ENCODE measurements around the gene PDXK. TPM values are rescaled to one million over a fixed set of nuclear protein-coding genes. Genes with fewer than 3 reads are reported as not detected.
A peak's percentile ranks its signal among the peaks of the same experiment; 100 is the strongest.

Gene PDXK
- polyA plus RNA-seq, 3 donors from 2014 or later: 47.1 to 55.2 (median 50.9) TPM

DNA sequence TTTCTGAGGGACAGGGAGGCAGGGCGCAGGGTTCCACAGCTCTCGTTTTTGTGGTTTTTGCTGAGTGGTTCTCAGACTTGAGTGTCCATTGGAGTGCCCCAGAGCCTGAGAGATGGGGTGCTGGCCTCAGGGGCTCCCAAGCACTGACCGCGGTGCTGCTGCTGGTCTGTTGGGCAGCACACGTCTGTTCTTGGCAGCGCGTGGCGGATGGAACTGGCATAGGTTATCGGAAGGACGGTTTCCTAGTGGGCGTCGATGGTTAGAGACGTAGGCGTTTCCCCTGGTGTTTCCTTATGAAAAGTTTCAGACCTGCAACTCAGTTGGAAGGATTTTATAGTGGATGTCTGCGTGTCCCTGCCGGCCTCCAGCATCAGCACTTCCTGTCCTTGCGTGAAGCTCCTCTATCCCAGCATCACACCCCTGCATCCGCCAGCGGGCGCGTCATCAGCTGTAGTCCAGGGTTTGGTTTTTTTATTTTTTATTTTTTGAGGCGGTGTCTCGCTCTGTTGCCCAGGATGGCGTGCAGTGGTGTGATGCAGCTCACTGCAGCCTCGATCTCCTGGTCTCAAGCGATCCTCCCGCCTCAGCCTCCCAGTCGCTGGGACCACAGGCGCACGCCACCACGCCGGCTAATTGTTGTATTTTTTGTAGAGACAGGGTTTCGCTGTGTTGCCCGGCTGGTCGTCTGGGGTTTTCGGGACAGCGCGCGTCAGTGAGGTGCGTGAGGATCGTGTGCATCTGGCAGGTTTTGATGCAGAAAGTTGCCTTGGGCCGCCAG, 82.3 kb downstream of the PDXK start:
- peaks cover 0 to 3% of the 10 kb centered on the region in 2 donors for H3K4me1 Mint-ChIP-seq
- H3K27me3 Mint-ChIP-seq (ENCODE audit: low read depth in 3 of 3): peaks cover 1 to 4% (median 3%) of the 10 kb centered on the region in 3 donors
- no peak for DNase-seq
- H3K4me3 Mint-ChIP-seq: no peak overlapping the region
- peak overlapping the region in 1 of 6 donors; percentile 21 for H3K27ac Mint-ChIP-seq
- no peaks in the 10 kb centered on the region for H3K9me3 Mint-ChIP-seq
- H3K36me3 Mint-ChIP-seq: peaks cover 3 to 42% (median 5%) of the 10 kb centered on the region in 3 donors

DNA sequence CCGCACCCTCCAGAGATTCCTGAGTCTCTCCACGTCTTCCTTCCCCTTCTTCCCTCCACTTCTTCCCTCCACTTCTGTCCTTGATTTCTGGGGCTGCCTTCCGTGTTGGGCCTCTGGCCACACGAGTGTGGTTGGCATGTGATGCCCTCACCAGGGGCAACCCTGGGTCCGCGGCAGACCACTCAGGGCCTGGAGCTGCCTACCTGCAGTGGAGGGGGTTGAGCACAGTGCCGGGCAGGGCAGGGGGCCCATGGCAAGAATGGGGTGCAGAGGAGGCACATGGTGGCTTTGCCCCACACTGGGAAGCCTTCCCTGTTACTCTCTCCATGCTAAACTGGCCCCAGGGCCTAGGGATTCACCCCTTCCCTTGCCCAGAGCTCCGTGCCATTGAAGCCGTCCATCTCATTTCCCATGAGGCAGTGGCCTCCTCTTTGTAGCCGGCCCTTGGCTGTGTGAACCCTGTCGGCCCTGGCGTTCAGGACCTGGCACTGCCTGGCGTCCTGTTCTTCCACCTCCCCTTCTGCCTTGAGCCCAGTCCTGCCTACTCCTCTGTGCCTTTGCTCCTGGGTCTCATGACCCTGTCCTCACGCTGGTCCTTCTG, 83.9 kb downstream of the PDXK start:
- DNase-seq: no peak
- H3K36me3 Mint-ChIP-seq: peaks cover 3 to 27% (median 5%) of the 10 kb centered on the region in 3 donors
- no peak overlapping the region for H3K4me3 Mint-ChIP-seq
- no peaks in the 10 kb centered on the region for H3K9me3 Mint-ChIP-seq
- H3K4me1 Mint-ChIP-seq: peaks cover 0 to 5% of the 10 kb centered on the region in 2 donors
- peaks cover 0 to 4% (median 3%) of the 10 kb centered on the region in 3 donors for H3K27me3 Mint-ChIP-seq (ENCODE audit: low read depth in 3 of 3)
- H3K27ac Mint-ChIP-seq: peak overlapping the region in 1 of 6 donors; percentile 11

DNA sequence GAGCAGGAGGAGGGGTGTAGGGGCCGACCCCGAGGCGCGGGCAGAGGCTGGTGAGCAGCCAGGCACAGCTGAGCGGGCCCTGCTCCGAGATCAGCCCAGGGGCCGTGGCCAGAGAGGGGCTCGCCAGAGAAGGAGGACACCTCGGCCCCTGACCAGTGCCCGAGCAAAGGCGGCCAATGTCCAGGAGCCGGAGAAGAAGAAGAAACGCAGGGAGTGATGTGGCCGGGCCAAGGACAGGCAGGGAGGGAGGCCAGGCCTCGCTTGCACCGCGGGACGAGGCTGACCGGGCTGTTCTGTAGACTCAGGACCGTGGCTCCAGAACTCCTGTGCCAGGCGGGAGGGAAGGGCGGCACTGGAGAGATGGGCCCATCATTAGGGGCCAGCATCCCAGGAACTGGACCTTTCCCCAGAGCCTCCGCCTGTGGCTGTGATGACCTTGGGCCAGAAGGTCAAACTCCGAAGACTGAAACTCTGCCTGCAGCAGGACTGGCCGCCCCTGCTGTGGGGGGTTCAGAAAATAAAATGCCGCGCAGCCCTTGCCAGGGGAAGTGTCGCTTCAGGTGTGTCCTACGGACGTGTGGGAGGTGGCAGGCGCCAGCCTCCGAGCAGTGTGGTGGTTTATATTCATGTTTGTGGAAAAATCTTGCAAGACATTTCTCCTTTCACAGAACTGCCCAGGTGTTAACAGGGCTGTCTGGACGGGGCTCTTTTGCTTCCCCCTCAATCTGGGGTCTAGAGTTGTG, 84.8 kb downstream of the PDXK start:
- H3K9me3 Mint-ChIP-seq: no peaks in the 10 kb centered on the region
- DNase-seq: no peak
- H3K4me1 Mint-ChIP-seq: peaks cover 0 to 5% of the 10 kb centered on the region in 2 donors
- no peak overlapping the region for H3K4me3 Mint-ChIP-seq
- H3K27ac Mint-ChIP-seq: no peak overlapping the region
- peaks cover 3 to 22% (median 5%) of the 10 kb centered on the region in 3 donors for H3K36me3 Mint-ChIP-seq
- peaks cover 0 to 4% (median 2%) of the 10 kb centered on the region in 3 donors for H3K27me3 Mint-ChIP-seq (ENCODE audit: low read depth in 3 of 3)

DNA sequence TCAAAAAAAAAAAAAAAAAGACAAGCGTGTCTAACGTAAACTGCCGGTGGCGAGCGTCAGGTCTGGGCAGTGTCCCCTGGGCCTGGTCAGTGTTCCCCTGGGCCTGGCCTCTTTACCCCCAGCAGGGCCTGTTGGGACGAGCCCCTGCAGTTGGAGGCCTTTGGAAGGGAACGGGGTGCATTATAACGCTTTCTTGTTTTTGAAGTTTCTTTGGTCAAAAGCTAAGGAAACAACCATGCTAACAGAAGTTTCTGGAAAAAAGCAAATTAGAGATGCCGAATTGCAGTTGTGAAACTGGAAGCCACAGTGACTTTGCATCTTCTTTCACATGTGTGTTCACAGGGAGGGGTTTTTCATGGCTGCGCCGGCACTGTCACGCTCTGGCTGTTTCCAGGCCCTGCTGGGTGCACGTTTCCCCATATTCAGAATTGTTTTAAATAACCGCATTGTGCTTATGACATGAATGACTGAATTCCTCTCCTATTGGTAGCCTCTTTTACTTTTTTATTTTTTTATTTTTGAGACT, 86.4 kb downstream of the PDXK start:
- Mint-ChIP-seq H3K4me1 (peaks cover 0 to 5% of the 10 kb centered on the region in 2 donors), H3K4me3 (no peak overlapping the region), H3K27me3 (ENCODE audit: low read depth in 3 of 3) (peaks cover 0 to 4% (median 2%) of the 10 kb centered on the region in 3 donors), H3K27ac (peak overlapping the region in 1 of 6 donors; percentile 20), H3K36me3 (peaks cover 0 to 18% (median 5%) of the 10 kb centered on the region in 3 donors), H3K9me3 (no peaks in the 10 kb centered on the region)
- no peak for DNase-seq

DNA sequence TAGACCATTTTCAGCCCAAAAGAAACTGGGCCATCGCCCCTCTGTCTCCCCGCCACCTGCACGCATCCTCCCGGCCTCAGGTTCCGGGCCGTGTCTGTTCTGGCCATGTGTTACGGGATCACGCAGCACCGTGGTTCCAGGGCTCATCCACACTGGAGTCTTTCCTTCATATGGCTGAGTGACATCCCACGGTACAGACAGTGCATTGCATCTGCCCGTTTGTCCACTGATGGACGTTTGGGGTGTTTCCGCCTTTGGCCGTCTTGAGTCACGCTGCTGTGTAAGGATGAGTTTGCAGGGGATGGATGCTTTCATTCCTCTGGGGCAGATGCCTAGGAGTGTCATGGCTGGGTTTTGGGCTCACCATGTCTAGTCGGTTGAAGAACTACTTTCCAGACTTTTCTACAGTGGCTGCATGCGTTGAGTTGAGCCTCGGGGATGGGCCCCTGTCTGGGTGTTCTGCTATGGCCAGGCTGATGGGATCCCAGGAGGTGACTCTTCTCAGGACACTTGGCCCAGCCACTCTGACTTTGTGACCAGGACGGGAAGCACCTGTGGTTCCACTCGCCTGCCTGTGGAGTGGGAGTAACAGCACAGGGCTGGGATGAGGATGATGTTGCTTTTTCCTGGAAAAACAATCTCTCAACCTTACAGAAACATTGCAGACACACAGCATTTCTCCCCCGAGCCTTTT, 87.2 kb downstream of the PDXK start:
- H3K4me3 Mint-ChIP-seq: no peak overlapping the region
- H3K4me1 Mint-ChIP-seq: peaks cover 2 to 5% of the 10 kb centered on the region in 2 donors
- peaks cover 0 to 12% (median 0%) of the 10 kb centered on the region in 3 donors for H3K36me3 Mint-ChIP-seq
- H3K27ac Mint-ChIP-seq: peak overlapping the region in 1 of 6 donors; percentile 8
- no peak for DNase-seq
- H3K27me3 Mint-ChIP-seq (ENCODE audit: low read depth in 3 of 3): peaks cover 0 to 2% (median 2%) of the 10 kb centered on the region in 3 donors
- H3K9me3 Mint-ChIP-seq: no peaks in the 10 kb centered on the region

DNA sequence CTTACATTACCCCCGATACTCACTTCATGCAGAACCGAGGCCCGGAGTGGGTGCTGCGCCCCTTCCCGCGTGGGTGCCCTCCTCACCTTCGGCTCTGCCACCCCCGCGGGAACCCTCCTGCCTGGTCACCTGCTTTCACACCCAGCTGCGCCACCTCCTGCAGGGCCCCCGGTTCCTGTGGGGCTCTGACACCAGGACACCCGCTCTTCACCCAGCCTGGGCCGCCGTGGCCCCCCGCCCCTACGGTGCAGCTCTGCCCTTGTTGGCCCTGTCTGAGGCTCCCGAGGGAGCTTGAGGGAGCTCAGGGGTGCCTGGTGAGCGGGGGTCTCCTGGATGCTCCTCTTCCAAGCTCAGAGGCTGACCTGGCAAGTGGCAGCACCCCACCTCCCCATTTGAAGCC, 89.4 kb downstream of the PDXK start:
- Mint-ChIP-seq H3K36me3 (no peaks in the 10 kb centered on the region), H3K9me3 (peaks cover 0 to 1% (median 0%) of the 10 kb centered on the region in 6 donors), H3K4me1 (peaks cover 2 to 5% of the 10 kb centered on the region in 2 donors), H3K27ac (no peak overlapping the region), H3K27me3 (ENCODE audit: low read depth in 3 of 3) (peaks cover 0 to 6% (median 2%) of the 10 kb centered on the region in 3 donors), H3K4me3 (no peak overlapping the region)
- no peak for DNase-seq

DNA sequence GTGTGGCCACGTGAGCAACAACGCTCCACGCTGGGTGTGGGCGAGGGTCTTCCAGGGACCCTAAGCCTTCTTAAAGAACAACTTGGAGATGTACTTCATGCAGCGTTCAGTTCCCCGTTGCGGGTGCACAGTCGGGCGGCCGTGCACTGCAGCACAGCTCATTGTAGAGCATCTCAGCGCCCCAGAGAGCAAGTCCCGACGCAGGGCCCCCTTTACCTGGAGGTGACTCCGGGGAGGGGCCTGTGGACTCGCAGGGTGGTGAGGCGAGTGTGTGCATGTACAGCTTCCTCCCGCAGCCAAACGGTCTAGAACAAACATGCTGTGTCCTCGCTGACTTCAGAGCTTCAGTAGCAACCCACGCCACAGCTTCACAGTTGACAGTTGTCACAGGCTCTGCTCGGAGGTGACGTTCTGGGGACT, 89.9 kb downstream of the PDXK start:
- H3K36me3 Mint-ChIP-seq: no peaks in the 10 kb centered on the region
- H3K27me3 Mint-ChIP-seq (ENCODE audit: low read depth in 3 of 3): peaks cover 0 to 6% (median 2%) of the 10 kb centered on the region in 3 donors
- H3K9me3 Mint-ChIP-seq: peaks cover 0 to 1% (median 0%) of the 10 kb centered on the region in 6 donors
- H3K27ac Mint-ChIP-seq: no peak overlapping the region
- no peak overlapping the region for H3K4me3 Mint-ChIP-seq
- peaks cover 2 to 5% of the 10 kb centered on the region in 2 donors for H3K4me1 Mint-ChIP-seq
- DNase-seq: no peak

DNA sequence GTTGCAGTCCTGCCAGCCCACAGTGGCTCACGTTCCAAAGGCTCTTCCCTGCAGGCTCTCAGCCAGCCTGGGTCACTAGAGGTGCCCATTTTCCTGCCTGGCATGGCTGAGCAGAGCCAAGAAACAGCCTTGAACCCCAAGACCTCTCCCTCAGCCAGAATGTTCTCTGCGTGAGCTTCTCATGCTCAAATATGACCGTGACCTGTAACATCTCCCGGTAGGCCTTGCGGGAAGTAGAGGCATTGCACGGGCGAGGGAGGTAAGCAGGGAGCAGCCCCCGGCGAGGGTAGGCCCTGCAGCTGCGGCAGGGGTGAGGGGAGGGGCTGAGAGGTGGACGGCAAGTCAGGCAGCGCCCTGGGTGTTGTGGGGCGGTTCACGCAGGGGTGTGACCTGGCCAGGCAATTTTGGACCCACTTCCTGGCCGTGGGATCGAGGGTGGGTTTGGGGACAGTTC, 90.4 kb downstream of the PDXK start:
- peaks cover 0 to 1% (median 0%) of the 10 kb centered on the region in 6 donors for H3K9me3 Mint-ChIP-seq
- DNase-seq: no peak
- no peaks in the 10 kb centered on the region for H3K36me3 Mint-ChIP-seq
- no peak overlapping the region for H3K4me3 Mint-ChIP-seq
- no peak overlapping the region for H3K27ac Mint-ChIP-seq
- H3K27me3 Mint-ChIP-seq (ENCODE audit: low read depth in 3 of 3): peaks cover 0 to 6% (median 2%) of the 10 kb centered on the region in 3 donors
- H3K4me1 Mint-ChIP-seq: peaks cover 2 to 5% of the 10 kb centered on the region in 2 donors

DNA sequence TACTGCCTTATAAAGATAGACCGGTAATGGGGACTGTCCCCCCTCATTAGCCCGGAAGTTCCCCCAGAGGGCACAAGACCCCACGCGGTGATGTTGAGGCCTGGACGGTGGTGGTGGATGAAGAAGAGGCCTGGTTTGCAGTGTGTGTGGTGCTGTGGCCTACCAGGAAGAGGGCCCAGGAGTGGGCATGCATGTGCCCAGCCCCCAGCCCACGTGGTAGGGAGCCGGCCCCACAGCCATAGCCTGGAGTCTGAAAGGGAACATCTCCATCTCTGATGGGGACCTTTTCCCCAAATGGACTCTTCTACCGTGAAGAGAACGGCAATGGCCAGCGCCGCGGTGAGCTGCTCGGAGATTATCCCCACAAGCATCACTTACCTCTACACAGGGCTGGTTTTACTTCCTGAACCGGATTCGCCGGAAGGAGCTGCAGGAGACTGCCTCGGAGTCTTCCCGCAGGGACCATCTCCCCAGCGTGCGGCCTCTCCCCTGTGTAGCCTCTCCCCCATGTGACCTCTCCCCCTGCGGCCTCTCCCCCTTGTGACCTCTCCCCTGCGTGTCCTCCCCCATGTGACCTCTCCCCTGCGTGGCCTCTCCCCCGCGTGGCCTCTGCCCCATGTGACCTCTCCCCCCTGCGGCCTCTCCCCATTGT, 91.0 kb downstream of the PDXK start:
- no peak overlapping the region for H3K27ac Mint-ChIP-seq
- H3K9me3 Mint-ChIP-seq: peaks cover 0 to 1% (median 0%) of the 10 kb centered on the region in 6 donors
- H3K36me3 Mint-ChIP-seq: no peaks in the 10 kb centered on the region
- no peak for DNase-seq
- H3K4me3 Mint-ChIP-seq: no peak overlapping the region
- H3K27me3 Mint-ChIP-seq (ENCODE audit: low read depth in 3 of 3): peaks cover 0 to 6% (median 3%) of the 10 kb centered on the region in 3 donors
- H3K4me1 Mint-ChIP-seq: peaks cover 4 to 5% of the 10 kb centered on the region in 2 donors

DNA sequence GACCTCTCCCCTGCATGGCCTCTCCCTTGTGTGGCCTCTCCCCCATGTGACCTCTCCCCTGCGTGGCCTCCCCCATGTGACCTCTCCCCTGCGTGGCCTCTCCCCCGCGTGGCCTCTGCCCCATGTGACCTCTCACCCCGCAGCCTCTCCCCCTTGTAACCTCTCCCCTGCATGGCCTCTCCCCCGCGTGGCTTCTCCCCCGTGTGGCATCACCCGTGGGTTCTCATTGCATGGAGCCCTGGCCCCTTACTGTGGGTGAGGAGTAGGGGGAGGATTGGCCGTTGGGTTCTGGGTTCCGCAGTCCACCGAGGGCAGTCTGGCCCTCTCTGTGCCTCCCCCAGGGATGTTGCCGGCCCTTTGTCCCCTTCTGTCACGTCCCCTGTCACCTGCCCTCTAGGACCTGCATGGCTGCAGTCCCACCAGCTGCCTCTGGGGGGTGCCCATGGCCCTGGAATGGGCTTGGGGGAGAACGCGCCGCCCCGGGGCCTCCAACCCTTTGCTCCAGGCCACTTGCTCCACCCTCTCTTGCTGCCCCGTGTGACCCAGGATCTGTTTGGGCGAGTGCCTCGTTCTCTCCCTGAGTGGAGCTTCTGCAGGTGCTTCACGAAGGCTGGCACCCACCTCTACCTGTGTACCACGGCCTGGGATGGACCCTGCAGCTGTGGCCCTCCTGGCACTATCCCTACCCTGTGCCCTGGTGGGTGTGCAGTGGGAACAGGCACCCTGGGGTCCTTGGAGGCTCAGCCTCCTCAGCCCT, 91.8 kb downstream of the PDXK start:
- H3K4me1 Mint-ChIP-seq: peaks cover 4 to 5% of the 10 kb centered on the region in 2 donors
- DNase-seq: peak; percentile 71 to 79 (median 74)
- peaks cover 0 to 1% (median 0%) of the 10 kb centered on the region in 6 donors for H3K9me3 Mint-ChIP-seq
- H3K36me3 Mint-ChIP-seq: no peaks in the 10 kb centered on the region
- no peak overlapping the region for H3K4me3 Mint-ChIP-seq
- H3K27ac Mint-ChIP-seq: no peak overlapping the region
- H3K27me3 Mint-ChIP-seq (ENCODE audit: low read depth in 3 of 3): peaks cover 0 to 6% (median 2%) of the 10 kb centered on the region in 3 donors

DNA sequence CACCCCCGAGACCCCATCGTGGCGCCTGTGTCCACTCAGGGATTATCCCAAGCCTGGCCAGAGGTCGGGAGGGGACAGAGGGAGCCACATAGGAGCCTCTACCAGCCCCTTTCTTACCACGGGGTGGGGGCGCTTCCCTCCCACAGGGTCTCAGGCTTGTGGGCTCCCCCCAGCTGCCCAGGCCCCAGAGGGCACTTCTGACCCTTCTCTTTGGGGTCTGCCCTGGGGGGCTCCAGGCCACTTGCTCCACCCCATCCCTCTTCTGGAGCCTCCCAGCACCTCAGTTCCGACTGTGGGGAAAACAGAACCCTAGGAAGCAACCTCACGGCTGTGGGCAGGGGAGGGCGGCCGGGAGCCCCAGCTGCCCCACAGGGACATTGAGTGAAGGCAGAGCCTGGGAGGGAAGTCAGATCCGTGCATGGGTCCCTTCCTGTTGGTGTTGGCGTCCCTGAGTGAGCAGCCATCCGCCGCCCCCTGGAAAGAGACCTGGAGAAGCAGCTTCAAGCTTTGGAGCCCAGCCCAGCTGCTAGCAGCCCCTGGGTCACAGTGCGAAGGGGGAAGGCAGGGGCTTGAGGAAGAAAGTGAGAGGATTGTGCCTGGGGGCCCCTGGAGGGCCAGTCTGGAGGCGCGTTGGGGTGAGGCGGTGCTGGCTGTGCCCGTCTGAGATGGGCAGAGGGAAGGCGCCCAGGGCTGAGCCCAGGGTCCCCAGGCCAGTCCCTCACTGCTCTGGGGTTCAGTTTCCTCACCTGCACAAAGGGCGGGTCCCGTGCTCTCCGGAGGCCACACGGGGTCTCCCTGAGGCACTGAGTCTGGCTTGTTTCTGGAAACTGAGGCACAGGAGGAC, 92.6 kb downstream of the PDXK start:
- H3K36me3 Mint-ChIP-seq: no peaks in the 10 kb centered on the region
- no peak for DNase-seq
- H3K4me3 Mint-ChIP-seq: no peak overlapping the region
- H3K27ac Mint-ChIP-seq: no peak overlapping the region
- peaks cover 0 to 6% (median 1%) of the 10 kb centered on the region in 3 donors for H3K27me3 Mint-ChIP-seq (ENCODE audit: low read depth in 3 of 3)
- peaks cover 0 to 4% of the 10 kb centered on the region in 2 donors for H3K4me1 Mint-ChIP-seq
- H3K9me3 Mint-ChIP-seq: peaks cover 0 to 1% (median 0%) of the 10 kb centered on the region in 6 donors
